Lung microvascular endothelial cell (primary cell): Measurements from ENCODE around the gene PTPRD. TPM values are rescaled to one million over a fixed set of nuclear protein-coding genes. Genes with fewer than 3 reads are reported as not detected.

Experiments used
- DNase-seq, 2 donors: peaks; one replicate each; pipeline versions ENCODE4 v3.0.0 to v3.0.0-alpha.2; 2010; ENCODE audit warnings: low read depth in 2 of 2
- total RNA-seq: library from RNA; depleted of rRNA; stranded (reverse); fragments of >200 nt; gene quantifications from 2 replicates; pipeline ENCODE4 v1.2.1, GENCODE V29; 2014

The PTPRD gene
- total RNA-seq, 1 donor from 2014 or later = 1.2 TPM

DNA sequence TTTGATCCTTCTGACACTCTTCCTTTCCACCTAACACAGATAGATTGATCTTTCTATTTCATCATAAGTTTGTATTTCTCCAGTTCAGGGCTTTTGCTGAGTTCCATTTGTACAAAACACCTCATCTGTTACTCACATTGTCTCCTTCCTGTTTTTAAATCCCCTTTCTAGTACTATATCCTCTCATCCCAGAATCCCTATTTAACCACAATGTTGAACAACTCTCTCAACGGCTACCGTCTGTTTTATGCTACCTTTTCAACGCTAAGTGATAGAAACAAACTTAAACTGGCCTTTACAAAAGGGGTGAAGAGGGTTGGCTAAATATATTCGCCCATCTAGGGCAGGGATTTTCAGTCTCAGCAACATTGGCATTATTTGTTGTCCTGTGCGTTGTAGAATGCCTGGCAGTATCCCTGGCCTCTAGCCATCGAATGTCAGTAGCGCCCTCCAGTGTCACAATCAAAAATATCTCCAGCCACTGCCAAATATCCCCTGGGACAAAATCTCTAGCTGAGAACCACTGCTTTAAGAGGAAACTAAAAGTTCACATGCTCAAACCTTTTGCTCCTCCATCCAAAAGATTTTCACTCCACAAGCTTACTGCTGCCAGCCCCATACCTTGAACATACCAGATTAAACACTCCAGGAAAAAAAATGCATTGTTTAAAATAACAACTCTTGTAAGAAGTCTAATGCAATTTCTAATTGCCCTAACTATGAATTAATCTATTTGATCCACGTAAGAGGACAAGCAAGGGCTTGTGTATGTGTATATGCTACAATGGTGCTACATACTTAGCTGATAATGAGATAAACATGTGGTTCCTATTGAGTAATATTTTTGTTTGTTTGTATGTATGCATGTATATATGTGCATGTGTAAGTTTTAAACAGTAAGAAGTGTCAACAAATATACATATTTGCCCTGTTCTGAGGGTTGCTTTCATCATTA lies 344.0 kb downstream of the PTPRD start:
- DNase-seq = peak; percentile 62 to 84

DNA sequence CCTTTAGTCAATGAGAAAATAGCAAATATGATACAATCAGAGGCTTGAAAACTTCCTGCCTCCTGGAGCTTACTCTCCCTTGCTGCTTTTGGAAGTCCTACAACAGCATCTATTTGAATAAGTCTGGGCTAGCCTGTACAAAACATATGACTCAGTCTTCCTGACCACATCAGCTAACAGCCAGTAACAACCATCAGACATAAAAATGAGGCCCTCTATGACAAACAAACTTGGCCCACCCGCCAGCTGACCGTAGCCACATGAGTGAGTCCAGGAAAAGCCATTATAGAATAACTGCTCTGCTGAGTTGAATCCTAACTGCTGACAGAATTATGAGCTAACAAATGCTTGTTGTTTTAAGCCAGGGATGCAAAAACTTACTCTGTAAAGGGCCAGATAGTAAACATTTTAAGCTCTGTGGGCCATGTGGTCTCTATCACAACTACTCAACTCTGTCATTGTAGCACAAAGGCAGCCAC lies 347.6 kb downstream of the PTPRD start:
- peak; percentile 94 to 98 for DNase-seq

DNA sequence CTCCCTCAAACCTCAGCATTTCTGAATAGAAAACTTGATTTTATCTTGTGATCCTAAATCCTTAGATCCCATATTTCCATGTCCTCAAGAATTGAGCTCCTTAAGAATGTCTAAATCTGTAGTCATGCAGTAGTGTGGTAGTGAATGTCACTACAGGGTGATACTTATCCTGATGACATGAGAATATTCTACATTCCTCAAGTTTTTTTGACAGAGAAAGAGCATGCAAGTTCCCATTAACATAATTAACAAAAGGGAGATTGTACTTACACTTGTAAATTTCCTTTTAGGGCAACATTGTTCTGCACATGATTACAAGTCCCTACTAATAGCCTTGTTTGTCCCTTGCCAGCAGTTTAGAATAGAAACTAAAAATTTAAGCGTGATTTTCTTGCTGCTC lies 352.3 kb downstream of the PTPRD start:
- DNase-seq = no peak

DNA sequence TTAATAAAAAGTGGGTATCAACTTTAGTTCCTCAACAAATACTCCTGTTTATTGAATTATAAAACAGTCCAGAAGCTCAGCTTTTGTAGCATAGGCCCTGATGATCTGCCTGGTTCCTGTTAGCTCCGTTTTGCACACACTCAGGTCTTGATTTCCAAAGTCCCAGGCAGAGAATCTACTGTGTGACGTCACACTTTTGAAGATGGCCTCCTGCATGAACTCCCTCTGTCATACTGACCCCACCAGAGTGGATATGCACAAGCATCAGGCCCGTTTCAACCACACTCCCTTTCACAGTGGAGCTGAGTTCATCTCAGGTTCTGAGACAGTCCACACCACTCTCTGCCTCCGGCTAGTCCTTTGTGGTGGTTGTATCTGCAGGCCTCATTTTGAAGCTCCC lies 353.1 kb downstream of the PTPRD start:
- no peak for DNase-seq

DNA sequence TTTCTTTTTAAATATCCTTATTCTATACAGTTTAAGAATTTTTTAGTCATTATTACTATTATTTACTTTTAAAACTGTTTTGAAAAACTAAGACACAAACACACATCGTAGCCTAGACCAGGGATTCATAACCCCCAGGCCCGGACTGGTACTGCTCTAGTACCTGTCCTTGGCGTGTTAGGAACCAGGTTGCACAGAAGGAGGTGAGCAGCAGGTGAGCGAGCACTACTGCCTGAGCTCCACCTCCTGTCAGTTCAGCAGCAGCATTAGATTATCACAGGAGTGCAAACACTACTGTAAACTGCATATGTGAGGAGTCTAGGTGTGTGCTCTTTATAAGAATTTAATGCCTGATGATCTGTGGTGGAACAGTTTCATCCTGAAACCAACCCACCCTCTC lies 357.0 kb downstream of the PTPRD start:
- no peak for DNase-seq

DNA sequence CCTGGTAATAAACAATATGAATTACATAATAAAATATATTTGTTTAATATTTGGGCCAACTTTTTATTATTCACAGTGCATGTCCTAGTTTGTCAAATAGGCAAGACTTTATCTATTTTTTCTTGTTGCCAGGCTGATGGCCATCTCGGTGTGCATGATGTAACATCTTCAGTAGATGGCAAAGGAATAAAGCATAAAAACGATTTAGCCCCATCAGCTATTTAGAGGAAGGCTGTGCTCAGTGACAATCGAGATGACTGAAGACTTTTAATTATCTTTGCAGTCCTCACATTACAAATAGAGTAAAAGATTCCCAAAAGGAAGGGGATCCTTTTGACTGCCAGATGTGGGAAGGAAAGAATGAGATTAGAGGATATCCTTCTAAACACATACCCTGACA lies 358.5 kb downstream of the PTPRD start:
- no peak for DNase-seq

DNA sequence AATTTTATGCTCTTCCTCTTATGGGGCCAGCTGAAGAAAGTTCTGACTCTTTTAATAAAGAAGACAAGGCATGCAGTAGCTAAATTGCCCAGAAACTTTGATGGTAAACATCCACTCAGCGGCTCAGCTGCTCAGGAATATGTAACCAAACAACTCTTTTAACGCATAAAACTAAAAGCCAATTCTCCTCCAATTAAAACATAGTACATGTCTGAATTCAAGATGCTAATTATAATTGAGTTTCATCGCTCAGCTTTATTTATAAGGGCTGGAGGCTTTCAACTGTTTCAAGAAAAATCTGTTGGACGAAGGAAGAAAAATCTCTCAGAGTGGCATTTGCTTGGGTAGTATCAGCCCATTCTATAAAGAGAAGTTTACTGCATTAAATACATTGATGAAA lies 359.5 kb downstream of the PTPRD start:
- DNase-seq = no peak

DNA sequence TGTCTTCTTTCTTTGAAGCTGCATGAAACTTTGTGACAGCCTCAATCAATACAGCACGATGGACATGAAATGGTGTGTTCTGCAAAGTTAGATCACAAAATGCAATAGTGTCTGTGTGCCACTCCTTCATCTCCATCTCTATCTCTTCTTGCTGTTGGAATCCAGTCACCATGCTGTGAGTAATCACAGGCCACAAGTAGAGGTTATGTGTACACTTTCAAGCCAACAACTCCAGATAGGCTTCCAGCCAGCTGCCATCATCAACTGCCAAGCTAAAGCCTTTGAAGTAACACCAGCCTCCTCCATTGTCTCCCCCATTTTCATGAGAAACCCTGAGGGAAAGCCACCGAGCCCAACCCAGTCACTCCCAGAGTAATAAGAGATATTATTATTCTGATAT lies 360.6 kb downstream of the PTPRD start:
- DNase-seq = no peak

DNA sequence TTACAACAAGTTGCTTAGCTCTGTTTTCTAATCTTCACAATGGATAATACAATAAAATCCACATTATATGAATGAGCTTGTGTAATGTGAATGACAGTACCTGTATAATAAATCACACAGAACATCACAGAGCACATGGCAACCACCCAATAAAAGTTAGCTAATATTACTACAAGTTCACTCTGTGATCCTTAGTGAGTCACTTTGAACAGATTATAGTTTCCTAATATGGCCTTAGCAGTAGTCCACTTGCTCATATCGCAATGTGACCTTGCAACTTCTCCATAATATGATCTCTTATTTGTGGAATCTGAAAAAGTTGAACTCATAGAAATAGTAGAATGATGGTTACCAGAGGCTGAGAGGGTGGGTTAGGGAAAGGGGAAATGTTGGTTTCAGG lies 361.3 kb downstream of the PTPRD start:
- no peak for DNase-seq

DNA sequence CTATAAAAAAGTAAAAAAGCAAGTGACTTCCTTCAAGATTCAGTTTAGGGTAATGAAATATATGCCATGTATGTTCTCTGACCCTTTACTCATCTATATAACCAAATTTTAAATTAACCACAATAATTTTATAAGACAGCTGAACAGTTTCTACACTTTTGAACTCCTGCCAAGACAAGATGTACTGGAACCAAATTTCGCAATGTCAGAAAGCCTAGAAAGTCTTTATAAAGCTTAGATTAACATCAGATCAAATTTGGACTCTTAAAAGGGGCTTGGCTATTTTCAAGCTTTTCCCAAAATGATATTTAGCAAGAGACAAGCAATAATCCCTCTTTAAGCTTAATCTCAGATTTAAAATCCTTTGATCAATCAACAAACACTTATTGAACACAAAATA lies 362.6 kb downstream of the PTPRD start:
- DNase-seq = no peak

DNA sequence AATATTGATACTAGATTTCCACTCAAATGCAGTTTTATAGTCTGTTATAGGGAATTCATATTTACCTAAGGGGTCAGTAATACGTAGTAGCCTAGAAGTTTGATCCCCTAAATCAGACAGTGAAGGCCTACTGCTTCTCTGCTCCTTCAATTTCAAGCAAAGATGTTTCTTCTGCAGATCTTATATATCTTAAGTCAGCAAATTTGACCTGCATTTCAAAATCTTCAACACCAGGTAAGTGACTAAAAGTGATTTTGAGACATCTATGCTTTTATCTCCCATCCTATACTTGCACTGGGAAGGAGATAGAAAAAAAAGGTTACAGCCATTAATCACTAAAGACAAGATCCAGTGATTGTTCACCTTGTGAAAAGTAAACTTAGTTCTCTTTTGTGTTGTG lies 363.9 kb downstream of the PTPRD start:
- no peak for DNase-seq

DNA sequence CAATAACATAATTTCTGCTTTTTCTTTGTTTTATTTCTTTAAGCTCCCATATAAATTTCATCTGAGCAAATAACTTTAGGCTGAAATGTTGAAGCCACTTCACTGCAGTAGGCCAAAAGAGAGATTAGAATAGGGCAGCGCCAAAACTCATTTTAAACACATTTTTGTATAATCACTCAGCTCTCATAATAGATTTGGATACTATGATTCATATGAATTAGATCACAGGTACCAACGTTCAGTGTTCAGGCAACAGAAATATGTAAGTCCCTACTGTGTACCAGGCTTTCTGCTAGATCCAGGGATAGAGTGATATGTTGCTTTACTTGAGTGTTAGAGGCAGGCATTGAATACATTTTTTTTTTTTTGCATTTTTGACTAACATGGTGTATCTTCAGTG lies 370.5 kb downstream of the PTPRD start:
- no peak for DNase-seq

DNA sequence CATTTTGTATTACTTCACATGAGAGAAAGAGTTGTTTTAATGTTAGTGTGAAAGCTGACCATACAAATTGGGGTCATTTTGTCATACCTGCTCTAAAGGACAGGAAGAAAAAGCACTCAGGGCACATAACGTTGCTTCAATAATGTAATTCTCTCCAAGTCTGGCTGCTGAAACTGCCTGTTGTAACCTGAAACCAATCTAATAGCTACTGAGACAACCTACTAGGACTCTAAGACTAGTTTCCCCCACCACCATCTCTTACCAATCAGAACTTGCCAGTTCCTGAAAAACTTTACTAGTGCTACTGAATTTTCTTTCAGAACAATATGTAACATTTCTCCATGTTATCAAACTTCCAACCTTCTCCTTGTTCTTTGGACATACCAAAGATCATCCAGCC lies 374.7 kb downstream of the PTPRD start:
- DNase-seq = no peak

DNA sequence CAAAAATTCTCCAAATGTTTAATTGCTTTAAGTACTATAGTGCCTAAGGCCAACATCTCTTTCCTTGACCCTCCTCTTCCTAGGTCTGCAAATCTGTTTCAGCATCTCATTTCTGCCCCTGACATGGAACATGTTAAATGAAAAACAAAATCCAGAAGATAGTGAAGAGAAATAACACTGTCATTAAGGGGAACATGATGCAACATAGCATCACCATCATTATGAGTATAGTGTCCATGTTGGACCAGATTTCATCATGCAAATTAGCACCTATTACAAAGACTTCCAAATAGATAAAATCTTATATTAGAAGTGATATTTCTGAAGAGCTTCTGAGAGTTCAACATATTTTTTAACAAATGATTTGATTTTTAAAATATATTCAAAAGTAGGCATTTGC lies 375.2 kb downstream of the PTPRD start:
- DNase-seq = no peak

DNA sequence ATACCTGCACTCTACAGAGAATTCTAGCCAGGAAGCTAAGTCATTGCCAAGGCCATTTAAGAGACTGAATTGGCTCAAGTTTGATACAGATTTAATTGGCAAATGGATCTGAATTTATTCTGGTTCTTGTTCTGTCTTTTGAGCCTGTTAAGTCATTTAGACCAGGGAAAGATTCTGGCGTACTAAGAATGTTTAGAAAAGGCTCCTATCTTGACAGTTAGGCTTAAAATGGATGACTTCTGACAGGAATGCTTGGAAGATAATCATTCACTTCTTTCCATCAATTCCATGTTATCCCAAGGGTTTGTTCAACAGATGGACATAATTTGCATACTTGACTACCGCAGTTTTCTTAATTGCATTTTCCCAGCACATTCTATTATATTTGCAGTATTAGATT lies 376.6 kb downstream of the PTPRD start:
- no peak for DNase-seq

DNA sequence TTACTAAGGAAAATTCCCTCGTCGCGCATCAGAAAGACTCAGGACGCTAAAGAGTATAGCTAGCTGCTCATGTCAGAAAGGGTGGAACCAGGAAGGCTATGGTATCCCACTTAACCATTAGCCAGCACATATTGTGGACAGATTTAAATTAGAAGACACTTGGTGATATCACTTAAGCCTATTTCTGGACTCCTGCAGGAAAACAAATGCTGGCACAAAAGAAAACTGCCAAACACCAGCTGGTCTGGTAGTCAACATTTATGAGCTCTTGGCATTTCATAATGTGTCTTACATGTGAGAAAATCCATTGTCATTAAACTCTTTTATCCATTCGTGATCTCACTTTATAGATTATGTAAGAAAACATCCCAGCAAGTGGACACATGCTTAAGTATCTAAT lies 377.4 kb downstream of the PTPRD start:
- no peak for DNase-seq

DNA sequence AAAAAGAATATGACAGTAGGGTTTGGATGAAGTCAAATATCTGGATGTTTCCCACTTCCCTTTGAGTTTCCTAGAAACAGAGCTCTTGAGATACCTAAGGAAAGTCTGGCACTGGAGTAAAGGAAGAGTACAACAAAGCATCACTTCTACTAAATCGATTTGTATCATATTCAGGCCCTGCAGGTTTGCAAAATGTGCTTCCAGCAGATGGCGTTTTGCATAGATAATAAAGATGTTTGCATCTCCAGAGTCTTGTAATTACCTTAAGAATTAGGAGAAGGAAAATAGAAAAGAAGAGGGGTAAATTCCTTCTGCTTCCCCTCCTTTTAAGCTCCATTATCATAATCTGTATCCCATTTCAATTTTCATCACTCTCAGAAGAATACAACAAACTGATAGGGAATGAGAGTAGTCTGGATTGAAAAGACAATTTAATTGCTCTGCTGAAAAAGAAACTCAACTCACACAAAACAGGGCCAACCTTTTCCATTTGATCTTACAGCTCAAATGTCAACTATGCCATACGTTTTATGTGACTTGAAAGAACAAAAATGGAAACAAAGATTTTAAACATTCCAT lies 380.4 kb downstream of the PTPRD start:
- DNase-seq = peak; percentile 20 to 37

DNA sequence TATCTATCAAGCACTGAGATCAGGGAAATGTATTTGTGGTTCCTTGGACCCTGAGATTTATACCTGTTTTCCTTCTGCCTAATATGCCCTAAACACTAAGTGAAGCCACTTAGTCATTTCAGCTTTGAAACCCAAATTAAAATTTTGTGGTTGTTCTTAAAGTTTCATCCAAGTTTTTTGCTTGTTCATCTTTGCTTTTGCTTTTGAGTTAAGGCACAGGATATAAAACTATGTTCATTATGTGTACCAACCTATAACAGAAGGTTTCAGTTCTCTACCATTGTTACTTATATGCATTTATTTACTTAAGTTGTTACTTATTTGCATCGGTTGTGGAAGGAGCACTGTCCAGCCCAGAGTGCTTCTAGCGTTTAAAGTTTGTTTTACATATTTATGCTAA lies 382.3 kb downstream of the PTPRD start:
- DNase-seq = no peak

DNA sequence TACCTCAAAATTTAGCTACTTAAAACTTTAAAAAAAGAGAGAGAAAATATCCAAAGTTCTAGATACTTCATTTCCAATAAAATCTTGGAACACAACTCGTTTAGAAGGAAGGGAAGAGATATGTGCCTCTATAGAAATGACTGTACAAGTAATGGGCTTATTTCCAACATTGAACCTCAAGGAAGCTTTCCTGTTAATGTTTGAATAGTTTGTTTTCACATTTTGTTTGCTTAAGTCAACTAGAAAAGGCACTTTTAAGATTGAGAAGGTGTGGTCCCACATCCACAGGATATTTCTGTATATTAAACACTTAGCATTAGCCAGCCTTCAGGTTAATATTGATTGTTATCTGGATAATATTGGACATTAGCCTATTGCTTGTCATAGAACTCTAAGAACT lies 384.7 kb downstream of the PTPRD start:
- DNase-seq = no peak

DNA sequence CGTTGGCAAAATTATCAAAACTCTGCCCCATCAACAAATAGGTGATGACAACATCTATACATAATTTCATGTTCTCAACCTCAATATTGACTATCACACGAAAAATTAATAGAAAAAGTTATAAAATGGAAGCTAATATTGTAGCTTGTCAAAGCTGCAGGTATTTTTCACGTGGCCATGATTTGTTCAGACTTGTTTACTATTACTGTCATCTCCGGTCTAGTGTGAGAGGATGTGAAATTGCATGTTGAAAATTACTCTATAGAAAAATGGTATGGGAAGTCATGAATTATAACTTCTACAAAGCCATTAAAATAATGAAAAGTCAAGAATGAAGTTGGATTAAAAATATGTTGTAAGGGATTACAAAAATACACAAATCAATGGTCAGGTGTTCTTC lies 385.8 kb downstream of the PTPRD start:
- no peak for DNase-seq

DNA sequence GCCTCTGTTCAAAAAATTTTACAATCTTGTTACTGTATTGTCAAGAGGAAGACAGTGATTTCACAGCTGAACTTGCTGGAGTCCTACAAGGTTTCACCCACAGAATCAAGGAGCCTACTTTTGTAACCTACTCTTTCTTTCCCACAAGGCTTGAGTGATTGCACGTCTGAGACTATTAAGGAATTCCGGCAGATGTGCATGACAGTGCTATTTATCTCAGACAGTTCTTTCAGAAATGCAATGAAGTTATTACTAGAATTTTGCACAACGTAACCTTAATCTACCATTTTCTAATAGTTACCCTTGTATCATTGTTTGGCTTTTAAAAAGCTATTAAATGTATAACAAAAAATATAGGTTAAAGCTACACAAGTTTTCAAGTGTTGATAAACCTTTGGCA lies 400.1 kb downstream of the PTPRD start:
- no peak for DNase-seq

DNA sequence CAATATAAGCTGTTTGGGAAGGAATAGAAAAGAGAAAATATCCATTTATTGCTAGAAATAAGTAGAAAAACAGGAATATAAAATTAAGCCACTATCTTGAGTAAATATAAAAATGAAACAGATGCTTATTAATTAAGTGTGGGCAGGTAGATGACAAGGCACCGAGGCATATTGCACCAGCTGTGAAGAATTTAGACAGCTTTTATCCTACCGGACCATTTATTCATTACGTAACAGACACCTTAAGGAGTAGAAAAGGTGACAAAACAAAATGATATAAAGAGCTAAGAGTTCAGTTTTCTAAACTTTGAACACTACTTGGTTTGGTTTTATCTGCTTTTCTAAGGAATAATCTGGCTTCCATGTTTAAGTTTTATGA lies 404.1 kb downstream of the PTPRD start:
- no peak for DNase-seq

DNA sequence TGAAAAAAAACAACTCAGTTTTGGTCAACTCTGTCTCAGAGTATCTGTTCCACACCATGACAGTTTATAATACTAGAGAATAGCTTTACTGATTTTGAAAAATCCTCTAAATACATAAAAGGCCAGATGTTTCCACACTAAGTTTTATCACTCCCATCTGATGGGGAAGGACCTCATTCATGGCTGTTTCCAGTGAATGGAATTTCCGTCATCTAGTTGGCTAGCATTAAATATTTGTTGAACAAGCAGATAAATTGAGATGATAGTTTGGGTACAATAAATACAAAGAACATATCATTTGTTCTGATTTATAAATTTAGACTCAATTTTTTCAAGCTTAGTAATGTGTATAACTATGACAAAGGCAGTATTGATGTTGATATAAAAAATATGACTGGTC lies 408.5 kb downstream of the PTPRD start:
- peak in 1 of 2 donors; percentile 82 for DNase-seq
